ENCODE measurements around the gene RASSF3. TPM values are rescaled to one million over a fixed set of nuclear protein-coding genes. Genes with fewer than 3 reads are reported as not detected.

RASSF3 gene
- total RNA-seq, 2 experiments from 2014 or later = 118 to 127 TPM

DNA sequence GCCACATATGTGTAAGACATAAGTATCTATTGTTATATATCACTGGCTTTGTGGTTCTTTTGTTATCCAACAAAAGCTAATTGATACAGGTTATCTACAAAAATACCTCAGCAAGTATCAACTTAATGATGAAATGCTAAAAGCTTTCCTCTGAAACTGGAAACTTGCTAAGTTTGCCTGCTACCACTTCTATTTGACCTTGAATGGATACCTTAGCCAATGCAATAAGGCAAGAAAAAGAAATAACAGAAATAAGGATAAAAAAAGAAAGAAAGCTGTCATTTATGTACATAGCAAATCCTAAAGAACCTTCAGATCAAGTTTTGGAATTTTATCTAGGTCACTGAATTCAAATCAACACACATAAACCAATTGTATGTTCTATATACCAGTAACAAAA, 35.5 kb upstream of the RASSF3 start:
- Histone ChIP-seq H3K4me3 (ENCODE audit: low read length) (no peak overlapping the region), H3K27me3 (ENCODE audit: control insufficient read depth in 1 of 2, insufficient read depth in 2 of 2, low read length in 2 of 2) (no peaks in the 10 kb centered on the region), H3K27ac (ENCODE audit: low read depth in 1 of 2, low read length in 2 of 2) (no peak overlapping the region), H3K4me1 (ENCODE audit: insufficient read depth, low read length) (peaks cover 10% of the 10 kb centered on the region), H3K36me3 (ENCODE audit: insufficient read depth, low read length) (no peaks in the 10 kb centered on the region), H3K9me3 (ENCODE audit: control insufficient read depth in 1 of 2, insufficient read depth in 1 of 2, low read length in 2 of 2) (peaks cover 6% of the 10 kb centered on the region in 2 experiments)
- ATAC-seq (ENCODE audit: poor library complexity) (no peak), DNase-seq (no peak)
- no peak overlapping the region for H3K4me3 Mint-ChIP-seq
- intact Hi-C loops (cut with DNase I, micrococcal nuclease) = no loop called here
- no peaks in the 10 kb centered on the region for H3K27me3 Mint-ChIP-seq
- no peak for TF ChIP-seq CTCF (IDR thresholded peaks at IDR 0.05)
- POLR2A ChIA-PET = interaction anchor here (1.0 kb wide), 1 partner anchor 9 kb away, joined by 3 read pairs; no protein-coding TSS in a partner anchor
- H3K9me3 Mint-ChIP-seq = no peaks in the 10 kb centered on the region
- no peak overlapping the region for H3K27ac Mint-ChIP-seq
- peaks cover 25% of the 10 kb centered on the region for H3K4me1 Mint-ChIP-seq (ENCODE audit: low read depth)
- no peaks in the 10 kb centered on the region for H3K36me3 Mint-ChIP-seq (ENCODE audit: low read depth)
- CTCF ChIA-PET = no interaction called here

DNA sequence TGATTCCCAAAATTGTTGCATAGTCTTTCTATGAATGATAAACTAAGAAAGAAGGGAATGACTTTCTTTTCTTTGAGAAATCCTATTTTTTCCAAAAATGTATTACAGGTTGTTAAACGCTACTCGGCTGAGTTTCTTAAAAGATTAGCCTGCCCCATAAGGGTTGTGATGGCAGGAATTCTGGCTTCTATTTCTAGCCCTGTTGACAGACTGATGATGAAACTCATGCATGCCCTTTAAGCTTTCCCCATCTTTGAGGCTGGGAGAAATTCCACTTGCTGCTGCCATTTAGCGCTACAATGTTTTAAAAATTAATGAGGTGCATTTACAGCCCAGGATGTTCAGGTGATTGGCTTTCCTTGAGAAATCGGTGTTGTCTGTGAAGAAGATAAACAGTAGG, 33.2 kb upstream of the RASSF3 start:
- no peaks in the 10 kb centered on the region for H3K4me1 ChIP-seq (ENCODE audit: insufficient read depth, low read length)
- Mint-ChIP-seq H3K4me1 (ENCODE audit: low read depth) (peaks cover 5% of the 10 kb centered on the region), H3K9me3 (no peaks in the 10 kb centered on the region), H3K27me3 (no peaks in the 10 kb centered on the region), H3K27ac (no peak overlapping the region), H3K4me3 (no peak overlapping the region), H3K36me3 (ENCODE audit: low read depth) (no peaks in the 10 kb centered on the region)
- H3K27me3 ChIP-seq (ENCODE audit: control insufficient read depth in 1 of 2, insufficient read depth in 2 of 2, low read length in 2 of 2) = no peaks in the 10 kb centered on the region
- TF ChIP-seq CTCF (IDR thresholded peaks at IDR 0.05) = no peak
- no peak overlapping the region for H3K27ac ChIP-seq (ENCODE audit: low read depth in 1 of 2, low read length in 2 of 2)
- POLR2A ChIA-PET = no interaction called here
- no peaks in the 10 kb centered on the region for H3K36me3 ChIP-seq (ENCODE audit: insufficient read depth, low read length)
- intact Hi-C loops (cut with DNase I, micrococcal nuclease) = no loop called here
- ATAC-seq (ENCODE audit: poor library complexity) = no peak
- no peak for DNase-seq
- CTCF ChIA-PET = no interaction called here
- H3K4me3 ChIP-seq (ENCODE audit: low read length) = no peak overlapping the region
- peaks cover 6% of the 10 kb centered on the region in 2 experiments for H3K9me3 ChIP-seq (ENCODE audit: control insufficient read depth in 1 of 2, insufficient read depth in 1 of 2, low read length in 2 of 2)

- CTCF ChIA-PET = no interaction called here
- POLR2A ChIA-PET = no interaction called here
- H3K27ac Mint-ChIP-seq = no peak overlapping the region
Measured at GRCh38 chr12:64578566-64578965, 31.7 kb upstream of the RASSF3 start.

More at GRCh38 chr12:64578566-64578965, 31.7 kb upstream of the RASSF3 start:
- Histone ChIP-seq H3K27me3 (ENCODE audit: control insufficient read depth in 1 of 2, insufficient read depth in 2 of 2, low read length in 2 of 2) (no peaks in the 10 kb centered on the region), H3K9me3 (ENCODE audit: control insufficient read depth in 1 of 2, insufficient read depth in 1 of 2, low read length in 2 of 2) (peaks cover 6% of the 10 kb centered on the region in 2 experiments), H3K27ac (ENCODE audit: low read depth in 1 of 2, low read length in 2 of 2) (no peak overlapping the region), H3K4me3 (ENCODE audit: low read length) (no peak overlapping the region), H3K36me3 (ENCODE audit: insufficient read depth, low read length) (no peaks in the 10 kb centered on the region), H3K4me1 (ENCODE audit: insufficient read depth, low read length) (peaks cover 12% of the 10 kb centered on the region)
- ATAC-seq (ENCODE audit: poor library complexity) (no peak), DNase-seq (no peak)
- H3K9me3 Mint-ChIP-seq = no peaks in the 10 kb centered on the region
- intact Hi-C loops (cut with DNase I, micrococcal nuclease) = no loop called here
- H3K4me1 Mint-ChIP-seq (ENCODE audit: low read depth) = peaks cover 17% of the 10 kb centered on the region
- no peak for TF ChIP-seq CTCF (IDR thresholded peaks at IDR 0.05)
- no peaks in the 10 kb centered on the region for H3K27me3 Mint-ChIP-seq
- H3K36me3 Mint-ChIP-seq (ENCODE audit: low read depth) = no peaks in the 10 kb centered on the region
- no peak overlapping the region for H3K4me3 Mint-ChIP-seq
